ENCODE results near the gene ANXA10. TPM values are rescaled to one million over a fixed set of nuclear protein-coding genes. Genes with fewer than 3 reads are reported as not detected.

ANXA10 gene
- total and polyA plus RNA-seq, 2 of the 8 experiments (the other 6 are each of a cell fraction or from before 2014, with no cell fraction given), result not detected

- H3K27ac ChIP-seq (ENCODE audit: low read depth, low read length), result no peak overlapping the region
- CTCF ChIA-PET (ENCODE audit: partially characterized antibody), result no interaction called here
Measured at GRCh38 chr4:168167714-168168284, 75.5 kb downstream of the ANXA10 start.

More at GRCh38 chr4:168167714-168168284, 75.5 kb downstream of the ANXA10 start:
- no peak overlapping the region for H3K4me3 ChIP-seq (ENCODE audit: extremely low read depth in 1 of 4, insufficient read depth in 2 of 4, low read depth in 3 of 4, low read length in 4 of 4)
- no peaks in the 10 kb centered on the region for H4K20me1 ChIP-seq (replicated peaks in 1 of 2; ENCODE audit: control insufficient read depth in 1 of 2, insufficient read depth in 2 of 2, low read length in 2 of 2)
- DNase-seq (ENCODE audit: low read depth in 1 of 2, low spot score in 2 of 2) (no peak), FAIRE-seq (no peak)
- TF ChIP-seq SP2 (IDR thresholded peaks at IDR 0.05; ENCODE audit: low read length), result no peak
- no peak for TF ChIP-seq SIX5 (IDR thresholded peaks at IDR 0.05; ENCODE audit: low read depth, low read length)
- no peak for TF ChIP-seq EGR1 (IDR thresholded peaks at IDR 0.05; ENCODE audit: borderline replicate concordance, low read depth, low read length)
- no peak for TF ChIP-seq SAP30 (IDR thresholded peaks at IDR 0.05; ENCODE audit: insufficient read depth, insufficient replicate concordance, low read length)
- no peak for TF ChIP-seq MAX (IDR thresholded peaks at IDR 0.05)
- TF ChIP-seq SP4 (IDR thresholded peaks at IDR 0.05; ENCODE audit: low read length), result no peak
- no peak for TF ChIP-seq CEBPB (IDR thresholded peaks at IDR 0.05; ENCODE audit: low read depth, low read length)
- no peak for TF ChIP-seq SP1 (IDR thresholded peaks at IDR 0.05; ENCODE audit: low read depth, low read length)
- TF ChIP-seq RXRA (IDR thresholded peaks at IDR 0.05; ENCODE audit: insufficient read depth, low read depth, low read length), result no peak
- no peak for TF ChIP-seq SIRT6 (IDR thresholded peaks at IDR 0.05; ENCODE audit: low read length)
- TF ChIP-seq E2F6 (IDR thresholded peaks at IDR 0.05), result no peak
- no peak for TF ChIP-seq CBX8 (IDR thresholded peaks at IDR 0.05; ENCODE audit: borderline replicate concordance, low read depth, low read length)
- TF ChIP-seq YY1 (IDR thresholded peaks at IDR 0.05; ENCODE audit: low read depth, low read length), result no peak
- H3K4me1 ChIP-seq (replicated peaks in 1 of 4; ENCODE audit: control insufficient read depth in 3 of 4, insufficient read depth in 4 of 4, low read length in 3 of 4), result no peaks in the 10 kb centered on the region
- no peak overlapping the region for H3K56ac ChIP-seq (replicated peaks; ENCODE audit: insufficient read length, low read depth, low read length)
- H3K4me2 ChIP-seq (ENCODE audit: insufficient read depth in 1 of 2, low read depth in 2 of 2, low read length in 2 of 2), result no peak overlapping the region
- H3K79me1 ChIP-seq (ENCODE audit: low read depth, low read length), result no peaks in the 10 kb centered on the region
- no peak overlapping the region for H2BK12ac ChIP-seq (ENCODE audit: low read depth, low read length)
- no peak overlapping the region for H3K18ac ChIP-seq (ENCODE audit: extremely low read depth, low read length)
- H2BK15ac ChIP-seq (ENCODE audit: low read length), result no peak overlapping the region
- H2AK5ac ChIP-seq (ENCODE audit: low read depth, low read length), result no peak overlapping the region
- no peak overlapping the region for H4K8ac ChIP-seq (ENCODE audit: extremely low read depth, insufficient read depth, low read length)
- POLR2A ChIA-PET (ENCODE audit: partially characterized antibody), result no interaction called here
- WGBS, 2 experiments (ENCODE audit: extremely low coverage in 1 of 2, insufficient coverage in 1 of 2, insufficient read length in 1 of 2, insufficient replicate concordance in 2 of 2, low coverage in 1 of 2, low lambda C conversion rate in 2 of 2, missing lambda C conversion rate in 1 of 2), result 84% methylated on average over 6 of the region's 6 CpGs; no CpG with 5 or more reads in 1 of the 2 experiments
- 0 out of 2 replicates have a peak overlapping the region, but pooled peaks have one; percentile 58 for H2AFZ ChIP-seq (ENCODE audit: low read length)
- H4K91ac ChIP-seq (replicated peaks; ENCODE audit: insufficient read length, low read length), result no peak overlapping the region
- no peaks in the 10 kb centered on the region for H3K27me3 ChIP-seq (replicated peaks in 1 of 4; ENCODE audit: control insufficient read depth in 3 of 4, extremely low read depth in 1 of 4, insufficient read depth in 3 of 4, low read length in 3 of 4)
- no peak overlapping the region for H3K9ac ChIP-seq (replicated peaks in 1 of 4; ENCODE audit: extremely low read depth in 1 of 4, low read depth in 3 of 4, low read length in 3 of 4)
- no peaks in the 10 kb centered on the region for H3K79me2 ChIP-seq (ENCODE audit: control insufficient read depth in 1 of 2, insufficient read depth in 2 of 2, low read length in 2 of 2)
- no peaks in the 10 kb centered on the region for H3K23me2 ChIP-seq (ENCODE audit: low read depth, low read length)
- H3K36me3 ChIP-seq (ENCODE audit: control insufficient read depth in 2 of 4, insufficient read depth in 4 of 4, low read length in 3 of 4), result no peaks in the 10 kb centered on the region
- no peak overlapping the region for H2BK20ac ChIP-seq (ENCODE audit: low read length)
- H2BK5ac ChIP-seq (ENCODE audit: low read depth, low read length), result no peak overlapping the region
- no peak overlapping the region for H3K14ac ChIP-seq (ENCODE audit: insufficient read length)
- no peak overlapping the region for H4K5ac ChIP-seq (ENCODE audit: insufficient read length, low read depth, low read length)
- no peak overlapping the region for H2BK120ac ChIP-seq (replicated peaks; ENCODE audit: low read depth, low read length)
- H3K4ac ChIP-seq (replicated peaks; ENCODE audit: insufficient read length, low read depth, low read length), result no peak overlapping the region
- H3K9me3 ChIP-seq (ENCODE audit: insufficient read depth in 2 of 2, low read depth in 1 of 2, low read length in 1 of 2), result no peaks in the 10 kb centered on the region
- H3K23ac ChIP-seq (ENCODE audit: insufficient read length), result no peak overlapping the region

Measured in H1 (cell line).